ENCODE measurements around the gene FSD1.
"Not testable (repeated sequence)": the region's sequence is repeated elsewhere in the genome, so short reads cannot be mapped to it uniquely, and the experiment has no call there.

Gene FSD1

GRCh38 chr19:4304538-4305256, at the start of gene FSD1:
Gene FSD1 (plus strand): TSS chr19:4304598. CDS start chr19:4304747, 149 bp downstream.
- DNase-seq = no peak

- DNase-seq = no peak
These were observed 47.8 kb upstream of the FSD1 start for GRCh38 chr19:4256563-4256962.

GRCh38 chr19:4257025-4257424, 47.4 kb upstream of the FSD1 start:
- no peak for DNase-seq

DNA sequence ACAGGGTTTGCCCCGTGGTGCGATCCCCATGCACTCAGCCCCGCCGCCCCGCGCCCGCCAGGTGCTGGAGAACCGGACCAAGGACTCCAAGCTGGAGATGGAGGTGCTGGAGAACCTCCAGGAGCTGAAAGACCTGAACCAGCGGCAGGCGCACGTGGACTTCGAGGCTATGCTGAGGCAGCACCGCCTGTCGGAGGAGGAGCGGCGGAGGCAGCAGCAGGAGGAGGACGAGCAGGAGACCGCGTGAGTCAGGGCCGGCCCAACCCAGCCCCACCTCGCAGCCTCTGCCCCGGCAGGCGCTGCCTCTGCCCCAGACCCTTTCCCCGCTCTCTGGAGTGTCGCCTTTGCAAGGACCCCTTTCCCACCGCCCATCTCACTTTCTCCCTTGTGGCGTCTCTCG, 46.2 kb upstream of the FSD1 start:
- no peak for DNase-seq

GRCh38 chr19:4260613-4261191, 43.7 kb upstream of the FSD1 start:
- no peak for DNase-seq

DNA sequence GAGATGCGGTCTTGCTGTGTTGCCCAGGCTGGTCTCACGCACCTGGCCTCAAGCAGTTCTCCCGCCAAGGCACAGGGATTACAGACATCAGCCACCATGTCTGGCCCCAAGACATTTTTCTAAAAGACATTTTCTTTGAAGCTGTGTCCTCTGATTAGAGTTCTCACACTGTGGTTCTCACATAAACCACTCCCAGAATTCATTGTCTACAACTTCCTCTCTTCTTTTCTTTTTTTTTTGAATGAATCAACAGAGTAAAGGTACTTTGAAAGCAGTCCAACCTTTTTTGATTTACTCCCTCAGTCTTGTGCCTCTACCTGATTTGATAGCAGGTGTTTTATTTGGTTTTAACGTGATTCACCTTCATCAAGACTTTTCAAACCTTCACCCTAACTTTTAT, 39.6 kb upstream of the FSD1 start:
- DNase-seq = no peak

DNA sequence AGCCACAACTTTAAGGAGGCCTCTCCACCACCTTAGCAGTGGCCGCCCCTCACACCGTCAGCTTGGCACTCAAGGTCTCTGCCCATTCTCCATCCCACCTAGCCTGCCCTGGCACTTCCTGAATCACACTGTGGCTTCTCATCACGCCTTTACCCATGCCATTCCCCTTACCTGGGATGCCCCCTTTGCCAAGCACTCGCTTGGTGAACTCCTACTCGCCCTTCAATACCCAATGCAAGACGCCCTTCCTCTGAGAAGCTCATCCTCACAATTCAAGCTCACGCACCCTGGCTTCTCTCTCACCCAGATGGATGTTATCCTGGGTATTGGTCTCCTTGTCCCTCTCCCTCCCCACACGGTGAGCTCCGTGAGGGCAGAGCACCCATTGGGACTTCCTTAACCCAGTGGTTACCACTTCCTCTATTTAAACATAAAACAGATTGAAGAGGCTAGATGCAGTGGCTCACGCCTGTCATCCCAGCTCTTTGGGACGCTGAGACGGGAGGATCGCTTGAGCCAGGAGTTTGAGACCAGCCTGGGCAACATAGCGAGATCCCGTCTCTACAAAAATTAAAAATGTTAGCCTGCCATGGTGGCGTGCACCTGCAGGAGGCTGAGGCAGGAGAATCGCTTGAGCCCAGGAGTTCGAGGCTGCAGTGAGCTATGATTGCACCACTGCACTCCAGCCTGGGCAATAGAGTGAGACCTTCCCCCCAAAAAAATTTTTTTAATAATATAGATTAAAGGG, 38.0 kb upstream of the FSD1 start:
- no peak for DNase-seq

GRCh38 chr19:4267101-4267900, 37.1 kb upstream of the FSD1 start:
- DNase-seq = peak; percentile 47

DNA sequence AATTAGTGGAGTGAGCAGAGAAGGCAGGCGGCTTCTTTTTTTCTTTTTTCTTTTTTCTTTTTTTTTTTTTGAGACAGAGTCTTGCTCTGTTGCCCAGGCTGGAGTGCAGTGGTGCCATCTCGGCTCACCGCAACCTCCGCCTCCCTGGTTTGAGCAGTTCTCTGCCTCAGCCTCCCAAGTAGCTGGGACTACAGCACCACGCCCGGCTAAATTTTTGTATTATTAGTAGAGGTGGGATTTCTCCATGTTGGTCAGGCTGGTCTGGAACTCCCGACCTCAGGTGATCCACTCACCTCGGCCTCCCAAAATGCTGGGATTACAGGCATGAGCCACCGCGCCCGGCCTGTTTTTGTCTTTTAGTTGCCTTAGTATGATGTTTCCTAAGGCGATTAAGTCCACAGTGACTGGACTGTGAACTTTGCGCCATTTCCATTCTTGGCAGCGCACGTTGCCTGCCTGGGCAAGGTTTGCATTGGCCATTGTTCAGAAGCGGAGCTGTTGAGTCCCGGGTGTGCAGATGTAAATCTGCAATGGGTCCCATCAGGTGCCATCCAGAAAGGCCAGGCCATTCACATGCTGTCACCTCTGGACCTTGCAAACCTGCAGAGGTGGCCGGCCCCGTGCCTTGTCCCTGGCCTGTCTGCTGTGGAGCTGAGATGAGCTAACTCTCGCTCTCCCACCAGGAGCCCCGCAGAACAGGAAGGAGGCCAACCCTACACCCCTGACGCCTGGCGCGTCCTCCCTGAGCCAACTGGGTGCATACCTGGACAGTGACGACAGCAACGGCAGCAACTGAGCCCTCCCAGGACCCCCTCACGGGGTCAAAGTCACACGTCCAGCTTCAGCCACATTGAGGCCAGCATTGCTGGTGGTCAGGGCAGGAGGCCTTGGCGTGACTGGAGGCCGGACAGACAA, 36.2 kb upstream of the FSD1 start:
- no peak for DNase-seq

- no peak for DNase-seq
These were observed 35.5 kb upstream of the FSD1 start for GRCh38 chr19:4268816-4269430.

- no peak for DNase-seq
These were observed 31.5 kb upstream of the FSD1 start for GRCh38 chr19:4272894-4273293.

- DNase-seq = not testable (repeated sequence)
These were observed 30.1 kb upstream of the FSD1 start for GRCh38 chr19:4274321-4274686.

DNA sequence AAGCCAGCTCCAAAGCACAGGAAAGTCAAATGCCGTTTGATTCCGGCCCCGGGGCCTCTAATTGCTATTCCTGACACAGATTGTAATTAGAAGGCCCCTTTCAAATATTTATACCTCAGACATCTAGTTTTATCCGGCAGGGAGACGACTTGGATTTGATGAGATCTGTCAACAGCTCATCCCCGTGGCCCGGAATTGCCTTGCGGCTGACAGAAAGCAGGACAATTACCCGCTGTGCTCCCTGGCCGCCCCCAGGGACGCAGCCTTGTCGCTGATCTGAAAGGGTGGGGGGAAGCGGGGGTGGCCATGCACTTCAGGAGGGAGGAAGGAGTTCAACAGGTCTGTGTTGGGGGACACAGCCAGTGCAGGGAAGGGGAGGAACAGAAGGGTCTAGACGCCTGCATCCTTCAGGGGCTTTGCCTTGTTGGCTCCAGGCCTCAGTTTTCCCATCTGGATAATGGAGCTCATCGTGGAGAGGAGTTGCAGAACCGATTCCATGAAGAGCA, 27.2 kb upstream of the FSD1 start:
- no peak for DNase-seq

DNA sequence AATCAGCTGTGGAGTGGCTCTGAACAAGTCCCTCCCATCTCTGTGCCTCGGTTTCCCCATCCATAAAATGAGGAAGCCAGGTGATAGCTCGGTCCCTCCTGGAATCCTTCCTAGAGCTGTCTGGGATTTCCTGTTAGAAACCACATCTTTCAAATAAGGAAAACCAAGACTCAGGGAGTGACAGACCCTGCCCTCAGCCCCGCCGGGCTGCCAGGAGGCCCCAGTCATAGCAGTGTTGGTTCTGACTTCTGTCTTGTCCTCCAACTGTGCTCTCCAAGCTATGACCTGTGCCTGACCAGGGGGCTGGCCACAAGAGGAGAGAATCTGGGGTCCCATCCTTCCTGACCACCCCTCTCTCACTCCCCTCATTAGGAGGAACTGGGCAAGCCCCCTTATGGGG, 26.4 kb upstream of the FSD1 start:
- DNase-seq = no peak

DNA sequence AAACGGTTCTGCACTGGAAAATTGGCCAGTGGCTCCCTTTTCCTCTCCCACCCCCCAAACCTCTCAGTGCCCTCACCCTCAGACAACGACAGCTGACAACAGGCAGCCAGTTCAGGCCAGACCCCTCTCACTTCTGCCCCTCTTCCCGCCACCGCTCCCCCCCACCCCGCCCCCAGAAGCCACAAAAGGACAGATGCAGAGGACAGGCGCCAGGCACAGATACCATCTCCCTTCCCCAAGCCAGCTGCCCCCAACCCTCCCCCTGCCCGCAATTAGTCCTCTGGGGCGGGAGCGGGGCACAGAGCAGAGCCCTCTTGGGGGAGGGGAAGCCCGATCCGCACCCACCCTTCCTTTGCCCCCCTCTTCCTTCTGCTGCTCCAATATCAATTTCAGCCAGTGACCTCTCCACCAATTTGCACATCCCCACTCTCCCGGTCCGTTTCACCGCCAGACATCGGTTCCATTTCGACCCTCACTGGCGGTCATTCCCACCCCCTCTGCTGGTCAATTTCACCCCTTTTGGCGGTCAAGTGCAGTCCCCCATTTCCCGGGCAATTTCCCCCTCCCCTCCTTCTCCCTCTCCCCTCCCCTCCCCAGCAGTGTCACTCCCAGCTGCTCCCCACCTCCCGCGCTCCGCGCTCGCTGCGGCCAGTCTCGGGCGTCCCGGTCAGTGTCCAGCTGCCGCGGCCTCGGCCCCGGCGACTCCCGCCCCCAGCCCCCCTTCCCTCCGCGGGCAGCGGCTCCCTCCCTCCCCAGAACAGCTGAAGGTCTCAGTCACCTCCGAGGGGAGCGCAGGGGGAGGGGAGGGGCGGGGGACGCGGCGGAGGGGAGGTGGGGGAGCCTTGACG, 25.8 kb upstream of the FSD1 start, which contains the start of gene SHD:
SHD (plus strand) TSS at position 848 of the 848 bp plus-strand sequence. CDS start 798 bp downstream, outside the sequence.
- peak; percentile 72 for DNase-seq

- DNase-seq = no peak
These were observed 25.2 kb upstream of the FSD1 start for GRCh38 chr19:4279267-4279529.

GRCh38 chr19:4279530-4280422, 24.6 kb upstream of the FSD1 start:
- DNase-seq = no peak

- no peak for DNase-seq
These were observed 20.0 kb upstream of the FSD1 start for GRCh38 chr19:4284176-4284958.

DNA sequence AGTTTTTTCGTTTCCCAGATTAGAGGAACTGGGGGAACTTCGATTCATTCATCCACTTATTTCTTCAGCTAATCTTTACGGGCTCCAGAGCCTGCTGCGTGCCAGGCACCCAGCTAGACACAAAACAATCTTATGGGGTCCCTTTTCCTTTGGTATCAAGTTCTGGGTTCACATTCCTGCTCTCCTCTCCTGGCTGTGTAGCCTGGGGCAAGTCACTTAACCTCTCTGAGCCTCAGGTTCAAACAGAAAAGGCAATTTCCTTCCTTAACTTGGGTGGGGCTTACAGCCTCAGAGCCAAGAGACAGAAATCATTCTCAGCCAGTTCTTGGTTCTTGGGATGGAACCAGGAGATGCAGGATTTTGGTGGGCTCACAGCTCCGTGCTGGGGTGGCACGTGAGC, 19.4 kb upstream of the FSD1 start:
- DNase-seq = no peak

Measured in left hindlimb (tissue), 1 donor.